PFSK-1 (cell line): ENCODE data around the gene CABP7.

ENCODE experiments used
- FOXP2 ChIP-seq: optimal IDR thresholded peaks from 2 replicates; pipeline ENCODE3; 2011; ENCODE audit warnings: borderline replicate concordance, control low read depth, inconsistent platforms; ENCODE audit not compliant: insufficient read depth; ENCODE audit errors: extremely low read length, extremely low read depth
- POLR2AphosphoS5 ChIP-seq: IDR thresholded peaks from 2 replicates; pipeline ENCODE4 v1.6.1; 2012; ENCODE audit warnings: low read depth, mild to moderate bottlenecking, control low read depth, low read length, moderate library complexity
- REST ChIP-seq, 2 experiments: IDR thresholded peaks; 2 replicates each; pipeline versions ENCODE4 v1.6.1 to v1.8.0; 2011 to 2012; ENCODE audit warnings: low read depth in 2 of 2, low read length in 2 of 2, control low read depth in 1 of 2, inconsistent platforms in 1 of 2, mild to moderate bottlenecking in 1 of 2, moderate library complexity in 1 of 2; ENCODE audit not compliant: insufficient read depth in 1 of 2
- SIN3A ChIP-seq: IDR thresholded peaks from 2 replicates; pipeline ENCODE4 v1.6.1; 2012; ENCODE audit warnings: mild to moderate bottlenecking, low read length, moderate library complexity, borderline replicate concordance; ENCODE audit not compliant: insufficient read depth
- TAF1 ChIP-seq: IDR thresholded peaks from 2 replicates; pipeline ENCODE4 v1.6.1; 2012; ENCODE audit warnings: low read length, control low read depth, borderline replicate concordance; ENCODE audit not compliant: insufficient read depth

Gene CABP7

GRCh38 chr22:29772170-29772641, 52.4 kb downstream of the CABP7 start:
- TF ChIP-seq SIN3A (no peak), POLR2AphosphoS5 (no peak), REST (IDR thresholded peaks at IDR 0.05; ENCODE audit: insufficient read depth in 1 of 2, low read depth in 2 of 2, low read length in 2 of 2) (no peak), TAF1 (no peak), FOXP2 (no peak)

- TF ChIP-seq POLR2AphosphoS5 (no peak), REST (IDR thresholded peaks at IDR 0.05; ENCODE audit: insufficient read depth in 1 of 2, low read depth in 2 of 2, low read length in 2 of 2) (no peak), SIN3A (no peak), FOXP2 (no peak), TAF1 (no peak)
Measured at GRCh38 chr22:29773233-29773632, 53.4 kb downstream of the CABP7 start.

GRCh38 chr22:29780220-29780619, 60.4 kb downstream of the CABP7 start:
- TF ChIP-seq REST (IDR thresholded peaks at IDR 0.05; ENCODE audit: insufficient read depth in 1 of 2, low read depth in 2 of 2, low read length in 2 of 2) (no peak), FOXP2 (no peak), SIN3A (no peak), TAF1 (no peak), POLR2AphosphoS5 (no peak)

- no peak for TF ChIP-seq SIN3A
- no peak for TF ChIP-seq REST (IDR thresholded peaks at IDR 0.05; ENCODE audit: insufficient read depth in 1 of 2, low read depth in 2 of 2, low read length in 2 of 2)
- TF ChIP-seq FOXP2 = no peak
- TF ChIP-seq TAF1 = no peak
- no peak for TF ChIP-seq POLR2AphosphoS5
Measured at GRCh38 chr22:29780748-29781676, 61.2 kb downstream of the CABP7 start.
